H9 (cell line): ENCODE results near the gene TMEM185B. TPM values are rescaled to one million over a fixed set of nuclear protein-coding genes. Genes with fewer than 3 reads are reported as not detected.

Experiments
- DNase-seq: peaks from one replicate; pipeline ENCODE4 v3.0.0-alpha.2; 2017
- H2AFZ ChIP-seq: one replicate; pipeline ENCODE4 v1.6.1; 2013; ENCODE audit warnings: mild to moderate bottlenecking, low read length, control low read depth, moderate library complexity
- H2AK5ac ChIP-seq: 2 replicates; pipeline ENCODE4 v1.6.1; 2013; ENCODE audit warnings: low read length, control low read depth, mixed read lengths; ENCODE audit not compliant: insufficient read length
- H2BK120ac ChIP-seq: one replicate; pipeline ENCODE4 v1.6.1; 2013; ENCODE audit warnings: low read depth, mild to moderate bottlenecking, low read length, control low read depth, inconsistent platforms; ENCODE audit not compliant: poor library complexity, severe bottlenecking
- H2BK12ac ChIP-seq: 2 replicates; pipeline ENCODE4 v1.6.1; 2013; ENCODE audit warnings: low read length, control low read depth, mixed read lengths, low read depth; ENCODE audit not compliant: insufficient read length
- H2BK15ac ChIP-seq: 2 replicates; pipeline ENCODE4 v1.6.1; 2013; ENCODE audit warnings: low read depth, low read length, control low read depth
- H2BK20ac ChIP-seq: one replicate; pipeline ENCODE4 v1.6.1; 2013; ENCODE audit warnings: low read depth, mild to moderate bottlenecking, low read length, control low read depth, inconsistent platforms; ENCODE audit not compliant: poor library complexity, severe bottlenecking
- H2BK5ac ChIP-seq: 2 replicates; pipeline ENCODE4 v1.6.1; 2013; ENCODE audit warnings: low read length, control low read depth, mixed read lengths; ENCODE audit not compliant: insufficient read length
- H3K14ac ChIP-seq: 2 replicates; pipeline ENCODE4 v1.6.1; 2013; ENCODE audit warnings: low read length, control low read depth; ENCODE audit not compliant: insufficient read depth
- H3K18ac ChIP-seq: 2 replicates; pipeline ENCODE4 v1.6.1; 2013; ENCODE audit warnings: low read depth, mild to moderate bottlenecking, mixed read lengths, low read length, control low read depth; ENCODE audit not compliant: insufficient read length
- H3K23ac ChIP-seq: 2 replicates; pipeline ENCODE4 v1.6.1; 2013; ENCODE audit warnings: low read length, control low read depth, mixed read lengths, low read depth; ENCODE audit not compliant: insufficient read length
- H3K23me2 ChIP-seq: 2 replicates; pipeline ENCODE4 v1.6.1; 2013; ENCODE audit warnings: low read depth, mild to moderate bottlenecking, mixed read lengths, low read length, control low read depth; ENCODE audit not compliant: insufficient read length, poor library complexity, severe bottlenecking
- H3K27ac ChIP-seq: 2 replicates; pipeline ENCODE4 v1.5.1; 2013; ENCODE audit warnings: low read length, control low read depth, mixed read lengths, low read depth; ENCODE audit not compliant: insufficient read length
- H3K27me3 ChIP-seq: 2 replicates; pipeline ENCODE4 v1.6.1; 2013; ENCODE audit warnings: low read length, control low read depth, inconsistent platforms; ENCODE audit not compliant: insufficient read depth
- H3K4ac ChIP-seq: 2 replicates; pipeline ENCODE4 v1.6.1; 2013; ENCODE audit warnings: low read depth, mild to moderate bottlenecking, control low read depth, inconsistent platforms, low read length, moderate library complexity
- H3K4me1 ChIP-seq: 2 replicates; pipeline ENCODE4 v1.6.1; 2013; ENCODE audit warnings: low read length, control low read depth, inconsistent platforms; ENCODE audit not compliant: insufficient read depth
- H3K4me2 ChIP-seq: 2 replicates; pipeline ENCODE4 v1.6.1; 2013; ENCODE audit warnings: low read length, control low read depth, mixed read lengths; ENCODE audit not compliant: insufficient read length, insufficient read depth
- H3K56ac ChIP-seq: 2 replicates; pipeline ENCODE4 v1.6.1; 2013; ENCODE audit warnings: low read depth, mild to moderate bottlenecking, mixed read lengths, low read length, control low read depth; ENCODE audit not compliant: insufficient read length
- H3K79me1 ChIP-seq: 2 replicates; pipeline ENCODE4 v1.6.1; 2013; ENCODE audit warnings: low read depth, mild to moderate bottlenecking, moderate library complexity, low read length, control low read depth, inconsistent platforms; ENCODE audit not compliant: insufficient read depth, poor library complexity, severe bottlenecking
- H3K79me2 ChIP-seq: 2 replicates; pipeline ENCODE4 v1.6.1; 2013; ENCODE audit warnings: low read length, control low read depth, inconsistent platforms; ENCODE audit not compliant: insufficient read depth
- H3K9ac ChIP-seq: 2 replicates; pipeline ENCODE4 v1.6.1; 2013; ENCODE audit warnings: low read length, control low read depth, mixed read lengths; ENCODE audit not compliant: insufficient read length; ENCODE audit errors: extremely low read depth
- H3K9me3 ChIP-seq: one replicate; pipeline ENCODE4 v1.6.1; 2013; ENCODE audit warnings: low read depth, low read length, inconsistent platforms; ENCODE audit not compliant: control insufficient read depth
- H3T11ph ChIP-seq: one replicate; pipeline ENCODE4 v1.6.1; 2013; ENCODE audit warnings: mild to moderate bottlenecking, low read length, control low read depth, inconsistent platforms
- H4K20me1 ChIP-seq: one replicate; pipeline ENCODE4 v1.6.1; 2013; ENCODE audit not compliant: control insufficient read depth, insufficient read length, insufficient read depth
- H4K5ac ChIP-seq: 2 replicates; pipeline ENCODE4 v1.6.1; 2013; ENCODE audit warnings: low read depth, mild to moderate bottlenecking, mixed read lengths, low read length, control low read depth; ENCODE audit not compliant: insufficient read length
- H4K8ac ChIP-seq: replicated peaks from 2 replicates; pipeline ENCODE4 v1.6.1; 2013; ENCODE audit warnings: low read length, control low read depth, mixed read lengths, low read depth; ENCODE audit not compliant: insufficient read length
- H4K91ac ChIP-seq: 2 replicates; pipeline ENCODE4 v1.6.1; 2013; ENCODE audit warnings: low read depth, mild to moderate bottlenecking, moderate library complexity, mixed read lengths, low read length, control low read depth; ENCODE audit not compliant: insufficient read length
- H3K27ac Mint-ChIP-seq, 3 experiments: 2 replicates in 2 of 3; 3 replicates in 1 of 3; pipeline ENCODE4 v1.8.0; 2020 to 2021; ENCODE audit warnings: mixed read lengths in 3 of 3, mild to moderate bottlenecking in 1 of 3, moderate library complexity in 1 of 3
- H3K27me3 Mint-ChIP-seq: 2 replicates; pipeline ENCODE4 v1.8.0; 2021; ENCODE audit warnings: low read depth, mild to moderate bottlenecking, moderate library complexity, mixed read lengths
- H3K36me3 Mint-ChIP-seq, 3 experiments: 2 replicates in 2 of 3; 3 replicates in 1 of 3; pipeline ENCODE4 v1.8.0; 2020 to 2021; ENCODE audit warnings: low read depth in 3 of 3, mixed read lengths in 3 of 3; ENCODE audit not compliant: insufficient read depth in 1 of 3
- H3K4me1 Mint-ChIP-seq, 2 experiments: 2 replicates each; pipeline ENCODE4 v1.8.0; 2020; ENCODE audit warnings: mixed read lengths in 2 of 2
- H3K4me3 Mint-ChIP-seq, 2 experiments: 2 replicates in 1 of 2; 3 replicates in 1 of 2; pipeline ENCODE4 v1.8.0; 2020 to 2021; ENCODE audit warnings: mild to moderate bottlenecking in 2 of 2, mixed read lengths in 2 of 2, moderate library complexity in 1 of 2
- H3K9me3 Mint-ChIP-seq, 2 experiments: 2 replicates in 1 of 2; 3 replicates in 1 of 2; pipeline ENCODE4 v1.8.0; 2020; ENCODE audit warnings: mild to moderate bottlenecking in 2 of 2, mixed read lengths in 2 of 2, moderate library complexity in 1 of 2
- WGBS: extraction: QIAGEN DNeasy Blood & Tissue Kit; methylation state at CpG from one replicate; pipeline ENCODE4 v1.1.7; 2013; ENCODE audit warnings: missing lambda C conversion rate, low lambda C conversion rate, mixed read lengths; ENCODE audit not compliant: insufficient read length; ENCODE audit errors: extremely low coverage; 5-methylcytosine and 5-hydroxymethylcytosine counted together
- total RNA-seq: library from RNA; stranded (reverse); gene quantifications from 2 replicates; pipeline ENCODE4 v1.2.1, GENCODE V29; 2021
- TF ChIP-seq, protein P1 (sequence below): fragments of 200-600 bp; sonication (generic); conservative IDR thresholded peaks from 3 replicates; pipeline ENCODE4 v1.8.0; 2021; ENCODE audit warnings: antibody characterized with exemption, mild to moderate bottlenecking

The TMEM185B gene
- total RNA-seq, 1 experiment from 2014 or later, result 29.0 TPM

DNA sequence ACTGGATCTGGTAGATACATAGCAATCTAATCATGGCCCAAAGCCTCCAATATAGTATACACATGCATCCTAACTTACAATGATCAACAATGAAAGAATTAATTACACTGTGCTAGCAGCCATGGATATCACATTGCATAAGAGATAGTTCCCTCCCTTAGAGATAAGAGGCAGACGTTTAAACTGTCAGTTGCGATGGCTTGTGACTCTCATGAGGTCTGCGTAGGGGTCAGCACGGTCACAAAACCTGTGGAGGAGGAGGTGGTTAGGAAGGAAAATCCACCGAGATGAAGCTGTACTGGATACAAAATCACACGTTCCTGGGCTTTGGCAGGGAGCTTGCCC, 28.7 kb upstream of the TMEM185B start:
- Histone ChIP-seq H2BK12ac (no peak overlapping the region), H3K23ac (no peak overlapping the region), H3K23me2 (peaks cover 12% of the 10 kb centered on the region), H3K9me3 (no peaks in the 10 kb centered on the region), H3K4me2 (peak overlapping the region; percentile 68), H2AK5ac (no peak overlapping the region), H3K27ac (no peak overlapping the region), H3K27me3 (peaks cover 17% of the 10 kb centered on the region; the same call in 1 of the 2 replicates), H4K5ac (no peak overlapping the region), H3K4me1 (no peaks in the 10 kb centered on the region), H3K14ac (no peak overlapping the region), H4K20me1 (no peaks in the 10 kb centered on the region), H3K9ac (no peak overlapping the region), H3T11ph (no peak overlapping the region), H2BK5ac (no peak overlapping the region), H3K79me1 (no peaks in the 10 kb centered on the region), H4K8ac (no peak overlapping the region), H2AFZ (no peak overlapping the region), H3K4ac (no peak overlapping the region), H2BK120ac (no peak overlapping the region), H3K56ac (no peak overlapping the region), H3K79me2 (no peaks in the 10 kb centered on the region), H2BK15ac (no peak overlapping the region), H2BK20ac (no peak overlapping the region), H3K18ac (no peak overlapping the region), H4K91ac (no peak overlapping the region)
- WGBS, result no CpG with 5 or more reads among the region's 6 CpGs
- TF ChIP-seq, protein P1, sequence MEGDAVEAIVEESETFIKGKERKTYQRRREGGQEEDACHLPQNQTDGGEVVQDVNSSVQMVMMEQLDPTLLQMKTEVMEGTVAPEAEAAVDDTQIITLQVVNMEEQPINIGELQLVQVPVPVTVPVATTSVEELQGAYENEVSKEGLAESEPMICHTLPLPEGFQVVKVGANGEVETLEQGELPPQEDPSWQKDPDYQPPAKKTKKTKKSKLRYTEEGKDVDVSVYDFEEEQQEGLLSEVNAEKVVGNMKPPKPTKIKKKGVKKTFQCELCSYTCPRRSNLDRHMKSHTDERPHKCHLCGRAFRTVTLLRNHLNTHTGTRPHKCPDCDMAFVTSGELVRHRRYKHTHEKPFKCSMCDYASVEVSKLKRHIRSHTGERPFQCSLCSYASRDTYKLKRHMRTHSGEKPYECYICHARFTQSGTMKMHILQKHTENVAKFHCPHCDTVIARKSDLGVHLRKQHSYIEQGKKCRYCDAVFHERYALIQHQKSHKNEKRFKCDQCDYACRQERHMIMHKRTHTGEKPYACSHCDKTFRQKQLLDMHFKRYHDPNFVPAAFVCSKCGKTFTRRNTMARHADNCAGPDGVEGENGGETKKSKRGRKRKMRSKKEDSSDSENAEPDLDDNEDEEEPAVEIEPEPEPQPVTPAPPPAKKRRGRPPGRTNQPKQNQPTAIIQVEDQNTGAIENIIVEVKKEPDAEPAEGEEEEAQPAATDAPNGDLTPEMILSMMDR, result no peak
- Mint-ChIP-seq H3K27ac (no peak overlapping the region), H3K36me3 (peaks cover 0 to 2% (median 0%) of the 10 kb centered on the region in 3 experiments; a peak in 2 of 7 replicates), H3K9me3 (no peaks in the 10 kb centered on the region; a peak in 1 of 5 replicates), H3K4me3 (peak overlapping the region; percentile 91 to 96), H3K4me1 (peaks cover 43 to 45% of the 10 kb centered on the region in 2 experiments), H3K27me3 (peaks cover 65% of the 10 kb centered on the region)
- DNase-seq, result no peak
